Trophoblast cell (in vitro differentiated cells and primary cell): ENCODE measurements around the gene INAFM2.

ENCODE experiments used
- DNase-seq, 2 donors: peaks; one replicate each; pipeline ENCODE4 v3.0.0-alpha.2; 2016
- H2AFZ ChIP-seq: 2 replicates; pipeline ENCODE4 v1.6.1; 2013; ENCODE audit warnings: low read length, moderate library complexity, mild to moderate bottlenecking; ENCODE audit not compliant: insufficient read depth, poor library complexity
- H2AK5ac ChIP-seq: 2 replicates; pipeline ENCODE4 v1.6.1; 2013; ENCODE audit warnings: mild to moderate bottlenecking, low read length
- H2BK120ac ChIP-seq: 2 replicates; pipeline ENCODE4 v1.6.1; 2013; ENCODE audit warnings: low read length, mild to moderate bottlenecking, moderate library complexity; ENCODE audit not compliant: insufficient read depth, poor library complexity
- H2BK12ac ChIP-seq: 2 replicates; pipeline ENCODE4 v1.6.1; 2013; ENCODE audit warnings: mild to moderate bottlenecking, low read length, moderate library complexity
- H2BK5ac ChIP-seq: 2 replicates; pipeline ENCODE4 v1.6.1; 2013; ENCODE audit warnings: low read length, low read depth, moderate library complexity, mild to moderate bottlenecking; ENCODE audit not compliant: poor library complexity
- H3K14ac ChIP-seq: 2 replicates; pipeline ENCODE4 v1.6.1; 2013; ENCODE audit warnings: mild to moderate bottlenecking, low read length
- H3K18ac ChIP-seq: 2 replicates; pipeline ENCODE4 v1.6.1; 2013; ENCODE audit warnings: mild to moderate bottlenecking, low read length
- H3K23ac ChIP-seq: 2 replicates; pipeline ENCODE4 v1.6.1; 2013; ENCODE audit warnings: low read length
- H3K27ac ChIP-seq: 2 replicates; pipeline ENCODE4 v1.5.1; 2013; ENCODE audit warnings: low read depth, mild to moderate bottlenecking, inconsistent platforms, low read length, moderate library complexity
- H3K27me3 ChIP-seq: 2 replicates; pipeline ENCODE4 v1.6.1; 2013; ENCODE audit warnings: inconsistent platforms, mild to moderate bottlenecking, low read length, moderate library complexity; ENCODE audit not compliant: insufficient read depth
- H3K36me3 ChIP-seq, 2 experiments: 1 replicate in 1 of 2; 2 replicates in 1 of 2; pipeline ENCODE4 v1.6.1; 2013; ENCODE audit warnings: low read length in 2 of 2, mild to moderate bottlenecking in 2 of 2, moderate library complexity in 1 of 2; ENCODE audit not compliant: insufficient read depth in 2 of 2, control insufficient read depth in 1 of 2
- H3K4ac ChIP-seq: 2 replicates; pipeline ENCODE4 v1.6.1; 2013; ENCODE audit warnings: low read depth, mild to moderate bottlenecking, low read length, moderate library complexity
- H3K4me1 ChIP-seq, 2 experiments: 1 replicate in 1 of 2; 2 replicates in 1 of 2; pipeline ENCODE4 v1.6.1; 2013; ENCODE audit warnings: low read length in 2 of 2, mild to moderate bottlenecking in 2 of 2, moderate library complexity in 1 of 2; ENCODE audit not compliant: insufficient read depth in 2 of 2, control insufficient read depth in 1 of 2
- H3K4me2 ChIP-seq: 2 replicates; pipeline ENCODE4 v1.6.1; 2013; ENCODE audit warnings: inconsistent platforms, mild to moderate bottlenecking, low read length, moderate library complexity
- H3K4me3 ChIP-seq: 2 replicates; pipeline ENCODE4 v1.5.1; 2013; ENCODE audit warnings: mild to moderate bottlenecking, low read depth, low read length, inconsistent platforms
- H3K79me1 ChIP-seq: one replicate; pipeline ENCODE4 v1.6.1; 2013; ENCODE audit warnings: low read length
- H3K79me2 ChIP-seq: 2 replicates; pipeline ENCODE4 v1.6.1; 2013; ENCODE audit warnings: low read length, mild to moderate bottlenecking; ENCODE audit not compliant: control insufficient read depth, insufficient read depth, poor library complexity
- H3K9ac ChIP-seq: 2 replicates; pipeline ENCODE4 v1.6.1; 2013; ENCODE audit warnings: mild to moderate bottlenecking, low read length
- H3K9me3 ChIP-seq: 2 replicates; pipeline ENCODE4 v1.6.1; 2013; ENCODE audit warnings: low read depth, mild to moderate bottlenecking, control low read depth, inconsistent platforms, low read length; ENCODE audit not compliant: insufficient read depth
- H4K12ac ChIP-seq: 2 replicates; pipeline ENCODE4 v1.6.1; 2013; ENCODE audit warnings: low read depth, mild to moderate bottlenecking, low read length, moderate library complexity
- H4K8ac ChIP-seq: 2 replicates; pipeline ENCODE4 v1.6.1; 2013; ENCODE audit warnings: low read depth, mild to moderate bottlenecking, low read length, moderate library complexity
- H4K91ac ChIP-seq: one replicate; pipeline ENCODE4 v1.6.1; 2013; ENCODE audit warnings: low read depth, mild to moderate bottlenecking, low read length, moderate library complexity
- WGBS: extraction: QIAGEN DNeasy Blood & Tissue Kit; methylation state at CpG from one replicate; pipeline ENCODE4 v1.1.7; 2013; ENCODE audit warnings: missing lambda C conversion rate; ENCODE audit not compliant: insufficient read length, insufficient coverage; ENCODE audit errors: extremely low coverage; 5-methylcytosine and 5-hydroxymethylcytosine counted together

The INAFM2 gene

DNA sequence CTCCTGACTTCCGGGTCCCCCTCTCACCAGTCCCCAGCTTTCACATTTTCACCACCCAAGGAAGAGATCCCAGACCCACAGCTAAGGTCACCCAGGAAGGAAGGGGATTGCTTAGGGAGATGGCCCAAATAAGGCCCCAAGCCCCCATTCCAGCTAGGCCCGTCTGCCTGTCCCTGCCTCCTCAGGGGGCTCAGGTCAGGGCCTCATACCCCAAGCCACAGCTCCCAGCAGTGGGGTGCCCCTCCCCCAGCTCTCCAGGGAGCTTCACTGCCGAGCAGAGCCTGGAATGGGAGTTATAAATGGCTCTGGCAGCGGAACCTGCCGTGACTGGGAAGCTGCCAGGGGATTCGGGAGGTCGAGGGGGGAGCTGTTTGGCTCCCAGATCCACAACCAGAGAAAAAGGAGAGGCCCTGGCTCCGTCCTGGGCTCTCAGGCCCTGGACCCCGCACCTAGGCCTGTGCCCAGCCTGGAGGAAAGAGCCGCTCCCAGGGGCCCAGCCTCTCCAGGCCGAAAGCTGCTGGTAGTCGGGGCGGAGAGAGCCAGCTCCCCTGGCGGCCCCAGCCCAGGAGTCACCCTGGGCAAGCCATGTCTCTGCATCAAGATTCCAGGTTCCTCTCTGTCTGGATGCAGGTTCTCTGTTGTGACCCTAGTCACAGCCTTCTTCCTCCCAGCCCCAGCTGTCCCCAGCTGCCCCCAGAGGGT, 16.7 kb downstream of the INAFM2 start:
- H3K18ac ChIP-seq, result no peak overlapping the region
- H2AFZ ChIP-seq, result no peak overlapping the region
- peak overlapping the region; percentile 19 for H4K8ac ChIP-seq
- peaks cover 15 to 16% of the 10 kb centered on the region in 2 experiments for H3K4me1 ChIP-seq
- H3K79me1 ChIP-seq, result peaks cover 11% of the 10 kb centered on the region
- peak overlapping the region; percentile 9 for H4K91ac ChIP-seq
- H2AK5ac ChIP-seq, result peak overlapping the region; percentile 22
- no peak overlapping the region for H3K4ac ChIP-seq
- no peak overlapping the region for H3K4me2 ChIP-seq
- peak overlapping the region; percentile 19 for H2BK12ac ChIP-seq
- H3K23ac ChIP-seq, result no peak overlapping the region
- H2BK120ac ChIP-seq, result peak overlapping the region; percentile 8
- H4K12ac ChIP-seq, result no peak overlapping the region
- H3K9me3 ChIP-seq, result no peaks in the 10 kb centered on the region
- H2BK5ac ChIP-seq, result no peak overlapping the region
- no peak overlapping the region for H3K27ac ChIP-seq
- H3K14ac ChIP-seq, result peak overlapping the region; percentile 29
- WGBS, result no CpG with 5 or more reads among the region's 14 CpGs
- H3K27me3 ChIP-seq, result no peaks in the 10 kb centered on the region
- no peaks in the 10 kb centered on the region for H3K79me2 ChIP-seq
- no peaks in the 10 kb centered on the region for H3K36me3 ChIP-seq
- no peak overlapping the region for H3K4me3 ChIP-seq
- H3K9ac ChIP-seq, result no peak overlapping the region
- DNase-seq, result peak; percentile 63 to 73

- H2BK120ac ChIP-seq, result peak within 1 kb of the TSS; percentile 8
- H3K4me3 ChIP-seq, result no peak within 1 kb of the TSS
- H4K12ac ChIP-seq, result no peak within 1 kb of the TSS
- no peak within 1 kb of the TSS for H3K4me2 ChIP-seq
- no peak within 1 kb of the TSS for H2BK5ac ChIP-seq
- no peaks in the 10 kb centered on the region for H3K36me3 ChIP-seq
- H3K27ac ChIP-seq, result no peak within 1 kb of the TSS
- WGBS, result no CpG with 5 or more reads among the region's 17 CpGs
- peak within 1 kb of the TSS; percentile 19 for H4K8ac ChIP-seq
- H3K9ac ChIP-seq, result no peak within 1 kb of the TSS
- no peak within 1 kb of the TSS for H3K23ac ChIP-seq
- H3K14ac ChIP-seq, result peak within 1 kb of the TSS; percentile 29
- peaks cover 5% of the 10 kb centered on the region for H3K79me1 ChIP-seq
- H2AK5ac ChIP-seq, result peak within 1 kb of the TSS; percentile 22
- no peak within 1 kb of the TSS for H3K18ac ChIP-seq
- H3K79me2 ChIP-seq, result no peaks in the 10 kb centered on the region
- peaks cover 8 to 9% of the 10 kb centered on the region in 2 experiments for H3K4me1 ChIP-seq
- H2AFZ ChIP-seq, result no peak within 1 kb of the TSS
- no peaks in the 10 kb centered on the region for H3K9me3 ChIP-seq
- peak in 1 of 2 donors; percentile 31 for DNase-seq
- H2BK12ac ChIP-seq, result peak within 1 kb of the TSS; percentile 19
- H4K91ac ChIP-seq, result peak within 1 kb of the TSS; percentile 9
- no peak within 1 kb of the TSS for H3K4ac ChIP-seq
- H3K27me3 ChIP-seq, result no peaks in the 10 kb centered on the region
Measured at GRCh38 chr15:40340740-40341400, 17.4 kb downstream of the INAFM2 start, which contains the start of gene CCDC9B. CCDC9B (minus strand) TSS chr15:40340939; CDS start chr15:40340819, 120 bp downstream.

DNA sequence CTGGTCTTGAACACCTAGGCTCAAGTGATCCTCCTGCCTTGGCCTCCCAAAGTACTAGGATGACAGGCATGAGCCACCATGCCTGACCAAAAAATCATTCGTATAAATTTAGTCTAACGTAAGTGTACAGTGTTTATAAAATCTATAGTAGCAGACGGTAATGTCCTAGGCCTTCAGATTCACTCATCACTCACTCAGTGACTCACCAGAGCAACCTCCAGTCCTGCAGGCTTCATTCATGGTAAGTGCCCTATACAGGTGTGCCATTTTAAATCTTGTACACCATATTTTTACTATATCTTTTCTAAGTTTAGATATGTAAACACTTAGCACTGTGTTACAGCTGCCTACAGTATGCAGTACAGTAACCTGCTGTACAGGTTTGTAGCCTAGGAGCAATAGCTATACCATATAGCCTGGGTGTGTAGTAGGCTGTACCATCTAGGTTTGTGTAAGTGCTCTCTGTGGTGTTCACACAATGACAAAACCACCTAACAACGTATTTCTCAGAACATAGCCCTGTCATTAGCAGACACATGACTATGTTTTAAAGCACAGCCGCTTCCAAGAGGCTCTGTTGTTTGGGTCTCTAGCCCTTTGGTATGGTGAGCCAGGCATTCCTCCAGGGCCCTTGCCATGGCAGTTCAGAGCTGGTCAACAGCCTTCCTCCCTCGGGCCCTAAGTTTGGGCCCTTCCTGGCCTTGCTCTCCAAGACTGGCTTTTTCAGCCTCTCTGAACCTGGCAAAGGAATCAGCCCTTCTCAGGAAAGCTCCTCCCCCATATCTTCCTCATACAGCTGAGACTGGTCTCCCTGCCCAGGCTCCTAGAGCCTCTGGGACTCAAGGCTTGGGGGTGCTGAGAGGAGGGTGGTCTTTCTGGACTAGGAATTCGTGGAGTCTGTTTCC, 19.2 kb downstream of the INAFM2 start:
- no peak overlapping the region for H4K91ac ChIP-seq

GRCh38 chr15:40343512-40343911, 20.0 kb downstream of the INAFM2 start:
- H3K23ac ChIP-seq, result no peak overlapping the region
- H3K14ac ChIP-seq, result no peak overlapping the region
- H3K18ac ChIP-seq, result no peak overlapping the region
- H3K9me3 ChIP-seq, result peaks cover 2% of the 10 kb centered on the region
- H3K4me3 ChIP-seq, result no peak overlapping the region
- no peak overlapping the region for H3K4me2 ChIP-seq
- no peak overlapping the region for H4K91ac ChIP-seq
- H4K8ac ChIP-seq, result no peak overlapping the region
- peak overlapping the region; percentile 6 for H3K27ac ChIP-seq
- no peak overlapping the region for H2AK5ac ChIP-seq
- DNase-seq, result no peak
- H3K36me3 ChIP-seq, result no peaks in the 10 kb centered on the region
- H2BK12ac ChIP-seq, result no peak overlapping the region
- no peak overlapping the region for H3K9ac ChIP-seq
- no CpG with 5 or more reads among the region's 10 CpGs for WGBS
- no peak overlapping the region for H2AFZ ChIP-seq
- H2BK5ac ChIP-seq, result no peak overlapping the region
- no peak overlapping the region for H2BK120ac ChIP-seq
- no peak overlapping the region for H4K12ac ChIP-seq
- no peaks in the 10 kb centered on the region for H3K79me1 ChIP-seq
- no peaks in the 10 kb centered on the region for H3K79me2 ChIP-seq
- H3K4me1 ChIP-seq, result peaks cover 0 to 3% of the 10 kb centered on the region in 2 experiments
- H3K4ac ChIP-seq, result no peak overlapping the region
- H3K27me3 ChIP-seq, result no peaks in the 10 kb centered on the region

More for the DNA sequence above, 19.2 kb downstream of the INAFM2 start:
- no peak overlapping the region for H3K4ac ChIP-seq
- H2BK120ac ChIP-seq, result no peak overlapping the region
- H3K27me3 ChIP-seq, result no peaks in the 10 kb centered on the region
- no peak overlapping the region for H3K9ac ChIP-seq
- H2AK5ac ChIP-seq, result no peak overlapping the region
- no peak overlapping the region for H3K14ac ChIP-seq
- H3K4me1 ChIP-seq, result peaks cover 1 to 4% of the 10 kb centered on the region in 2 experiments
- no peaks in the 10 kb centered on the region for H3K36me3 ChIP-seq
- no peak overlapping the region for H4K8ac ChIP-seq
- peak overlapping the region; percentile 6 for H3K27ac ChIP-seq
- no peak overlapping the region for H2BK12ac ChIP-seq
- H2BK5ac ChIP-seq, result no peak overlapping the region
- H3K4me3 ChIP-seq, result no peak overlapping the region
- no peaks in the 10 kb centered on the region for H3K79me1 ChIP-seq
- WGBS, result no CpG with 5 or more reads among the region's 7 CpGs
- H3K79me2 ChIP-seq, result no peaks in the 10 kb centered on the region
- no peak overlapping the region for H3K23ac ChIP-seq
- H3K9me3 ChIP-seq, result peaks cover 2% of the 10 kb centered on the region
- H3K18ac ChIP-seq, result no peak overlapping the region
- H3K4me2 ChIP-seq, result no peak overlapping the region
- DNase-seq, result no peak
- no peak overlapping the region for H4K12ac ChIP-seq
- H2AFZ ChIP-seq, result no peak overlapping the region
